ENCODE results near the gene AASDHPPT. TPM values are rescaled to one million over a fixed set of nuclear protein-coding genes. Genes with fewer than 3 reads are reported as not detected.

AASDHPPT gene
- total and polyA plus RNA-seq, 2 of the 4 experiments (the other 2 are of a cell fraction), result 22.0 to 56.3 TPM

DNA sequence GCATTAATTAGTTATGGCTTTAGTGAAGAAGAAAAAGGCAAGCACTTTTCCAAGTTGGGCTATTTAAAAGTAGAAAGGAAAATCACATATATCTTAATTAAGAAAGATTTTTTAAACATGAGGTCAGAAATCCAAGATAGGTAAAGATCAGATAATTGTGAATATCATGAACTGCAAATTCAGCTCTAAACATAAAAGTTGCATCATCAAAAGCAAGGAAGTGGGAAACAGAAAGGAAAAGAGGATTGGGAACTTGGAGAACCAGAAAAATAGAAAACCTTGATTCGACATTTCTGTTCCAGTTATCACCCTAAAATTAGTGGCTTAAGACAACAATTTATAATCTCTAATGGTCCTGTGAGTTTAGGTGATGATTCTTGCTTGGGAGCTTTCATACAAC, 17.8 kb upstream of the AASDHPPT start:
- H2BK120ac ChIP-seq (ENCODE audit: low read depth, low read length), result no peak overlapping the region
- H4K91ac ChIP-seq (ENCODE audit: insufficient read depth, low read depth, low read length), result no peak overlapping the region
- no peak overlapping the region for H2AK5ac ChIP-seq (ENCODE audit: low read depth, low read length)
- no peak for TF ChIP-seq MAFK (IDR thresholded peaks at IDR 0.05; ENCODE audit: low read depth, low read length)
- TF ChIP-seq FOS (IDR thresholded peaks at IDR 0.05; ENCODE audit: low read depth, low read length), result no peak
- TF ChIP-seq, protein P1, sequence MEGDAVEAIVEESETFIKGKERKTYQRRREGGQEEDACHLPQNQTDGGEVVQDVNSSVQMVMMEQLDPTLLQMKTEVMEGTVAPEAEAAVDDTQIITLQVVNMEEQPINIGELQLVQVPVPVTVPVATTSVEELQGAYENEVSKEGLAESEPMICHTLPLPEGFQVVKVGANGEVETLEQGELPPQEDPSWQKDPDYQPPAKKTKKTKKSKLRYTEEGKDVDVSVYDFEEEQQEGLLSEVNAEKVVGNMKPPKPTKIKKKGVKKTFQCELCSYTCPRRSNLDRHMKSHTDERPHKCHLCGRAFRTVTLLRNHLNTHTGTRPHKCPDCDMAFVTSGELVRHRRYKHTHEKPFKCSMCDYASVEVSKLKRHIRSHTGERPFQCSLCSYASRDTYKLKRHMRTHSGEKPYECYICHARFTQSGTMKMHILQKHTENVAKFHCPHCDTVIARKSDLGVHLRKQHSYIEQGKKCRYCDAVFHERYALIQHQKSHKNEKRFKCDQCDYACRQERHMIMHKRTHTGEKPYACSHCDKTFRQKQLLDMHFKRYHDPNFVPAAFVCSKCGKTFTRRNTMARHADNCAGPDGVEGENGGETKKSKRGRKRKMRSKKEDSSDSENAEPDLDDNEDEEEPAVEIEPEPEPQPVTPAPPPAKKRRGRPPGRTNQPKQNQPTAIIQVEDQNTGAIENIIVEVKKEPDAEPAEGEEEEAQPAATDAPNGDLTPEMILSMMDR (conservative IDR thresholded peaks at IDR 0.05; ENCODE audit: low read depth, low read length), result no peak
- no peak for TF ChIP-seq USF2 (IDR thresholded peaks at IDR 0.05; ENCODE audit: low read depth, low read length)
- TF ChIP-seq BHLHE40 (IDR thresholded peaks at IDR 0.05; ENCODE audit: low read depth, low read length), result no peak
- TF ChIP-seq NFE2L2 (IDR thresholded peaks at IDR 0.05; ENCODE audit: low read depth, low read length), result no peak
- TF ChIP-seq CEBPB (IDR thresholded peaks at IDR 0.05; ENCODE audit: low read depth, low read length), result peak; percentile 41; the same call in 1 of the 2 replicates
- TF ChIP-seq POLR2A (IDR thresholded peaks at IDR 0.05; ENCODE audit: low read depth, low read length), result no peak
- TF ChIP-seq RAD21 (IDR thresholded peaks at IDR 0.05; ENCODE audit: low read length), result no peak
- no peak overlapping the region for H3K23ac ChIP-seq (ENCODE audit: low read depth, low read length)
- no peak overlapping the region for H2BK15ac ChIP-seq (ENCODE audit: low read depth, low read length)
- H4K5ac ChIP-seq (ENCODE audit: low read depth, low read length), result no peak overlapping the region
- H3K9ac ChIP-seq (ENCODE audit: low read depth, low read length), result no peak overlapping the region
- H3K27me3 ChIP-seq (ENCODE audit: control insufficient read depth, insufficient read depth, low read length), result no peaks in the 10 kb centered on the region
- no peaks in the 10 kb centered on the region for H3K4me1 ChIP-seq (ENCODE audit: control insufficient read depth, insufficient read depth, low read length)
- ChIA-PET POLR2A (ENCODE audit: unreplicated experiment) (no interaction called here), CTCF (no interaction called here)
- H3K56ac ChIP-seq (ENCODE audit: extremely low read depth, insufficient read depth, low read length), result no peak overlapping the region
- no peak overlapping the region for H3K4me3 ChIP-seq (ENCODE audit: insufficient read depth, low read depth, low read length)
- no peak overlapping the region for H2AK9ac ChIP-seq (replicated peaks; ENCODE audit: low read depth, low read length, poor library complexity)
- H4K20me1 ChIP-seq (ENCODE audit: insufficient read depth, low read length), result no peaks in the 10 kb centered on the region
- WGBS, 2 experiments (ENCODE audit: extremely low coverage in 2 of 2, insufficient read length in 1 of 2), result no CpG with 5 or more reads among the region's 1 CpG
- no peak overlapping the region for H3K27ac ChIP-seq (ENCODE audit: insufficient read depth, low read length)
- H3K18ac ChIP-seq (ENCODE audit: low read depth, low read length), result no peak overlapping the region
- H3K4me2 ChIP-seq (ENCODE audit: low read depth, low read length), result no peak overlapping the region
- no peaks in the 10 kb centered on the region; the same call in 1 of the 2 replicates for H3K9me1 ChIP-seq (ENCODE audit: insufficient read depth, low read length)
- in situ Hi-C loops (cut with MboI; ENCODE audit: low sequenced_read_pairs) (no loop called here), dilution Hi-C loops (cut with HindIII; ENCODE audit: low sequenced_read_pairs, unreplicated experiment) (no loop called here), intact Hi-C loops (cut with micrococcal nuclease) (no loop called here)
- BruUV-seq (replicated peaks), result no TSS peak
- no peaks in the 10 kb centered on the region for H3K36me3 ChIP-seq (ENCODE audit: control insufficient read depth, insufficient read depth, low read length)
- no peak overlapping the region for H3K4ac ChIP-seq (ENCODE audit: low read depth, low read length)
- no peak overlapping the region for H2AFZ ChIP-seq (replicated peaks; ENCODE audit: low read length, poor library complexity)
- H2BK5ac ChIP-seq (ENCODE audit: low read depth, low read length, poor library complexity, severe bottlenecking), result no peak overlapping the region
- no peak for DNase-seq
- no peak overlapping the region for H3K14ac ChIP-seq (replicated peaks; ENCODE audit: low read depth, low read length)
- no peaks in the 10 kb centered on the region for H3K9me3 ChIP-seq (ENCODE audit: control insufficient read depth, insufficient read depth, low read length)
- ATAC-seq (ENCODE audit: low read depth), result no peak
- H4K8ac ChIP-seq (ENCODE audit: low read depth in 2 of 2, low read length in 2 of 2), result no peak overlapping the region
- no peaks in the 10 kb centered on the region for H3K79me1 ChIP-seq (ENCODE audit: low read depth in 1 of 2, low read length in 2 of 2)
- no peak overlapping the region for H2BK20ac ChIP-seq (ENCODE audit: low read depth, low read length)
